Measurements from ENCODE around the gene CREBBP.

The CREBBP gene

GRCh38 chr16:3835089-3835602 is 45.4 kb downstream of the CREBBP start:
- H3K27me3 ChIP-seq (ENCODE audit: control insufficient read depth, insufficient read depth, low read length), result no peaks in the 10 kb centered on the region
- no peaks in the 10 kb centered on the region for H3K4me1 ChIP-seq
- H3K9ac ChIP-seq, result no peak overlapping the region
- no peak overlapping the region for H3K4me2 ChIP-seq (ENCODE audit: low read length)
- TF ChIP-seq, protein P1, sequence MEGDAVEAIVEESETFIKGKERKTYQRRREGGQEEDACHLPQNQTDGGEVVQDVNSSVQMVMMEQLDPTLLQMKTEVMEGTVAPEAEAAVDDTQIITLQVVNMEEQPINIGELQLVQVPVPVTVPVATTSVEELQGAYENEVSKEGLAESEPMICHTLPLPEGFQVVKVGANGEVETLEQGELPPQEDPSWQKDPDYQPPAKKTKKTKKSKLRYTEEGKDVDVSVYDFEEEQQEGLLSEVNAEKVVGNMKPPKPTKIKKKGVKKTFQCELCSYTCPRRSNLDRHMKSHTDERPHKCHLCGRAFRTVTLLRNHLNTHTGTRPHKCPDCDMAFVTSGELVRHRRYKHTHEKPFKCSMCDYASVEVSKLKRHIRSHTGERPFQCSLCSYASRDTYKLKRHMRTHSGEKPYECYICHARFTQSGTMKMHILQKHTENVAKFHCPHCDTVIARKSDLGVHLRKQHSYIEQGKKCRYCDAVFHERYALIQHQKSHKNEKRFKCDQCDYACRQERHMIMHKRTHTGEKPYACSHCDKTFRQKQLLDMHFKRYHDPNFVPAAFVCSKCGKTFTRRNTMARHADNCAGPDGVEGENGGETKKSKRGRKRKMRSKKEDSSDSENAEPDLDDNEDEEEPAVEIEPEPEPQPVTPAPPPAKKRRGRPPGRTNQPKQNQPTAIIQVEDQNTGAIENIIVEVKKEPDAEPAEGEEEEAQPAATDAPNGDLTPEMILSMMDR (IDR thresholded peaks at IDR 0.05), result no peak
- H3K36me3 ChIP-seq (ENCODE audit: control insufficient read depth, insufficient read depth, low read length), result no peaks in the 10 kb centered on the region
- H3K27ac ChIP-seq, result no peak overlapping the region
- no peaks in the 10 kb centered on the region for H3K9me3 ChIP-seq (ENCODE audit: control insufficient read depth, low read length)
- peaks cover 55% of the 10 kb centered on the region for H3K79me2 ChIP-seq
- no peak overlapping the region for H3K4me3 ChIP-seq (ENCODE audit: low read depth, low read length)
- H2AFZ ChIP-seq, result no peak overlapping the region

DNA sequence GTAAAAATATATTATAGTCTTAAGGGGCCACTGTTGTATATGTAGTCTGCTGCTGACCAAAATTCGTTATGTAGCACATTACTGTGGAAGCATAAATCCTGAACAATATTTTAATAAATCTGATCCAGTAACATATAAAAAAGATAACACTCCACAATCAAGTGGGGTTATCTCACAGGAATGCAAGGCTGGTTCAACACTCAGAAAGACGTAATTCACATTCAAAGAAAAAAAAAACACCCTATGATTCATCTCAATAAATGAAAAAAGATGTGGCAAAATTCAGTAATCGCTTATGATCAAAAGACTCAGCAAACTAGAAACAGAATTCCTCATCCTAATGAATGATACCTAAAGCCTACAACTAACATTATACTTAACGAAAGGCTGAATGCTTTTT is 47.8 kb downstream of the CREBBP start:
- H3K36me3 ChIP-seq (ENCODE audit: control insufficient read depth, insufficient read depth, low read length), result no peaks in the 10 kb centered on the region
- no peaks in the 10 kb centered on the region for H3K9me3 ChIP-seq (ENCODE audit: control insufficient read depth, low read length)
- TF ChIP-seq, protein P1 (IDR thresholded peaks at IDR 0.05), result no peak
- H3K4me1 ChIP-seq, result peaks cover 2% of the 10 kb centered on the region
- H3K79me2 ChIP-seq, result peaks cover 68% of the 10 kb centered on the region
- no peak overlapping the region for H3K4me3 ChIP-seq (ENCODE audit: low read depth, low read length)
- H3K9ac ChIP-seq, result no peak overlapping the region
- H3K27ac ChIP-seq, result no peak overlapping the region
- no peaks in the 10 kb centered on the region for H3K27me3 ChIP-seq (ENCODE audit: control insufficient read depth, insufficient read depth, low read length)
- H2AFZ ChIP-seq, result no peak overlapping the region
- no peak overlapping the region for H3K4me2 ChIP-seq (ENCODE audit: low read length)

- no peaks in the 10 kb centered on the region for H3K36me3 ChIP-seq (ENCODE audit: control insufficient read depth, insufficient read depth, low read length)
- TF ChIP-seq, protein P1 (IDR thresholded peaks at IDR 0.05), result no peak
These were observed 49.8 kb downstream of the CREBBP start for GRCh38 chr16:3830625-3831254.

DNA sequence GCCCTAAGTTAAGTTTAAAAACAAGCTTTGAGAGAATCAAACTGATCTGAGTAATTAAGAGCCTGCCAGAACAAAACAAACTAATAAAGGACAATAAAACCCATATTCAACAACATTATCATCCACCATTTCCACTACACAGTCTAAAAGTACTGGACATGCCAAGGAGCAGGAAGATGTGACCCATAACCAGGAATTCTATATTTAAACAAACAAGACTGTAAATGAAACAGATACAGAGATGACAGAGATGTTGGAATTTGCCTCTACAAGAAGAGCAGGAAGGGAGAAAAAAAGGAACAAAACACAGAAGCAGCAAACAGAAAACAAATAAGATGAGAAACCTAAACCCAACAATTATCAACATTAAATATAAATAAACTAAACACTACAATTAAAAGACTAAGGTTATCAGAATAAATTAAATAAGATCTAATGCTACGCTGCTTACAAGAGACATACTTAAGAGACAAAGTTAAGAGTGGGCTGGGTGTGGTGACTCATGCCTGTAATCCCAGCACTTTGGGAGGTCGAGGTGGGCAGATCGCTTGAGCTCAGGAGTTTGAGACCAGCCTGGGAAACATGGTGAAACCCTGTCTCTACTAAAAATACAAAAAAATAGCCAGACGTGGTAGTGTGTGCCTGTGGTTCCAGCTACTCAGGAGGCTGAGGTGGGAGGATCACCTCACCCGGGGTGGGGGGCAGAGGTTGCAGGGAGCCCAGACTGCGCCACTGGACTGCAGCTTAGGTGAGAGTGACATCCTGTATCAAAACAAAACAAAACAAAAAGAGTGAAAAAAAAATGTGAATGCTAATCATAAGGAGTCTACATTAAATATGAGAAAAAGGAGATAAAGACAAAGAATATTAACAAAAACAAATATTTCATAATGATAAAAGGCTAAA is 50.6 kb downstream of the CREBBP start:
- Histone ChIP-seq H3K27me3 (ENCODE audit: control insufficient read depth, insufficient read depth, low read length) (no peaks in the 10 kb centered on the region), H3K4me1 (peaks cover 6% of the 10 kb centered on the region), H3K9me3 (ENCODE audit: control insufficient read depth, low read length) (no peaks in the 10 kb centered on the region), H3K4me3 (ENCODE audit: low read depth, low read length) (no peak overlapping the region), H3K9ac (no peak overlapping the region), H3K36me3 (ENCODE audit: control insufficient read depth, insufficient read depth, low read length) (no peaks in the 10 kb centered on the region), H3K27ac (no peak overlapping the region), H3K79me2 (peaks cover 74% of the 10 kb centered on the region), H2AFZ (no peak overlapping the region), H3K4me2 (ENCODE audit: low read length) (no peak overlapping the region)
- TF ChIP-seq, protein P1 (IDR thresholded peaks at IDR 0.05), result no peak

More at GRCh38 chr16:3830625-3831254, 49.8 kb downstream of the CREBBP start:
- Histone ChIP-seq H3K4me2 (ENCODE audit: low read length) (no peak overlapping the region), H3K79me2 (peaks cover 75% of the 10 kb centered on the region), H2AFZ (no peak overlapping the region), H3K9ac (no peak overlapping the region), H3K27me3 (ENCODE audit: control insufficient read depth, insufficient read depth, low read length) (no peaks in the 10 kb centered on the region), H3K4me1 (peaks cover 6% of the 10 kb centered on the region), H3K27ac (no peak overlapping the region), H3K4me3 (ENCODE audit: low read depth, low read length) (no peak overlapping the region), H3K9me3 (ENCODE audit: control insufficient read depth, low read length) (no peaks in the 10 kb centered on the region)
